HG03342 (cell line): ENCODE measurements around the gene GRM8.

ENCODE experiments used
- ATAC-seq: cut with Tn5 transposase; IDR thresholded peaks from one replicate; pipeline ENCODE4 v1.9.1; 2021; ENCODE audit warnings: mild to moderate bottlenecking, moderate library complexity; ENCODE audit not compliant: unreplicated experiment

Gene GRM8

DNA sequence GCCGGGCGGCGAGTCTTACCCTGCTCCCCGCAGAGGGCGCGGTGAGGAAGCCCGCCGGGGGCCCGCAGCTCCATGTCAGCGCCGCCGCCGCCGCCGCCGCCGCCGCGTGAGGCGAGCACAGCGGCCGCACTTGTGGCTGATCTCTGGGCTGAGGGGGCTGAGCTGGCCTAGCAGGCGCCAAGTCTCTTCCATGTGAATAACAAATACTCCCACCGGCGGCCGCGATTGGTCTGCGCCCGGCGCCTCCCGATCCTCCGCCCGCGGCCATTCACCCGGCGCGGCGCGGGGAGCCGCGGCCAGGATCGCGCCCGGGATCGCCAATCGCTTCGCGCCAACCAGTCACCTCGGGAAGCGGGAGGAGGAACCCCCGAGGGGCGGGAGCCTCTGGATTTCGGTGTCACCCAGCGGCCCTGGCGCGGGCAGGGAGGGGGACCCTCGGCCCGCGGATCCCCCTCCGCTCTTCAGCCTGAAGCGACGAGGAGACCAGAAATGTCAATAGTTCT is at the start of gene GRM8:
Gene GRM8, minus strand, starts transcription at position 164 of the 503 bp plus-strand sequence.
- ATAC-seq, result peak; percentile 19

GRCh38 chr7:127290801-127291361 is 38.1 kb upstream of the GRM8 start:
- no peak for ATAC-seq

DNA sequence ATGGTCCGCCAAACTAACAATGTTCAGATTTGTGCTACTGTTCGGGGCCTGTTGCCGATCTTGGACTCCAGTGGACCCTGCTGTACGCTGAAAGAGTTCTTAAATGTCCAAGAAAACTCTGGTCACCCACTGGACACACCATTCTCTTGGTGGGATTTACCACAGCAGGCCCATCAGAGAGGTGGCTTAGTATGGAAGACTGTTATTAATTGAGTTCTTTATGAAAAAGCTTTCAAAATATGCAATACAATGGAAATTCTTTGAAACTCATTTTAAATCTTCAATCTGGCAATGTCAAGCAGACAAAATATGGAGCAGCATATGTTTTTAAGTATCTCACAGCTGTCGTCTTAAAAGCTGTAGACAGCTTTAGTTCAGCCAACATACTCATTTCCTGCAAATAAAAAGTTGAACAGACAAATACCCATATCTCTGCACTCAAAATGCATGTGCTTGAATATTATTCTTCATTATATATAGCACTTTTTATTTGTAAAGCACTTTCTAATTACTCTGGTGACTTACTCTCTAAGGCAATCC is 37.4 kb upstream of the GRM8 start:
- no peak for ATAC-seq

DNA sequence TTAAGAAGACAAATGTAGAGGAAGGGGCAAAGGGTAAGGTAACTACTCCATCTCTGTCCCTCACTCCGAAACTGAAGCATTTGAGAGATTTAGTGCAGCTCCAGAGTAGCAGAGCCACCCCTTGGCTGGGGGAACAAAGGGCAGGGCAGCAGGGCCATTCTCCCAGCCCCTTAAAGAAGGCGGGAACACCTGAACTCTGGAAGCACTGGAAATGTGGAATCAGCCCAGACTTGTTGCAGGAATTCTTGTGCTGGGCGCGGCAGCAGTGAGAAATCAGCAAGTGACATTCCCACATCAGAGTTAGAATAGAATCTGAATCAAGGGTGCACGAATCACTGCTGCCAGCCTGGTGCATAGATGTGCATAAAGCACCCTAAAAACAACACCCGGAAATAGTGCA is 34.4 kb upstream of the GRM8 start:
- no peak for ATAC-seq

DNA sequence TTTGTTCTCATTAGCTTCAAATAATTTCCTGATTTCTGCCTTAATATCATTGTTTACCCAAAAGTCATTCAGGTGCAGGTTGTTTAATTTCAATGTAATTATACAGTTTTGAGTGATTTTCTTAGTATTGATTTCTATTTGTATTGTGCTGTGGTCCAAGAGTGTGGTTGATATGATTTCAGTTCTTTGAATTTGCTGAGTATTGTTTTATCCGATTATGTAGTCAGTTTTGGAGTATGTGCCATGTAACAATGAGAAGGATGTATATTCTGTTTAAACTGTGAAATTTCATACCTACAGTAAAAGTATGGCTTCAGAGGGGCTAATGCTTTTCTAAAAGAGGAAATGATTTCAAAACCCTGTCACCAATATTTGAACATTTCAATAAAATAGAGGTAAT is 17.4 kb upstream of the GRM8 start:
- ATAC-seq, result no peak

DNA sequence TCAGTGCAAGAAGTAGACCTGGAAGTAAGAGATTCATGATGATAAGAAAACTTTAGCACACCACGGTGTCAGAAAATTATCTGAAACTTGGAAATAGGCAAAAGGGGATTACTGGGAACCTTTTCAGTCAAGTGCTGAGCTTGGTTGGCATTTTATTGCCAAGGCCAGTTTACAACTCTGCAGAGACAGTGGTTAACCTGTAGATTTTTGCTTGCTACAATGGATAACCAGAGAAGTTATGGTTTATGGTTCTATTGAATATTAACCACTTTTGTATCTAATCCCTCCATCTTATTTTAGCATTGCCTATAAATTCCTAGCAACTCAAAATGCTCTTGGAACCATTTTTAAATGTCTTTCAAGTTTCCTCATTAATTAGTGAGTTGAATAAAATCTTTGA is 13.3 kb upstream of the GRM8 start:
- ATAC-seq, result no peak

GRCh38 chr7:127264219-127264618 is 11.5 kb upstream of the GRM8 start:
- no peak for ATAC-seq

DNA sequence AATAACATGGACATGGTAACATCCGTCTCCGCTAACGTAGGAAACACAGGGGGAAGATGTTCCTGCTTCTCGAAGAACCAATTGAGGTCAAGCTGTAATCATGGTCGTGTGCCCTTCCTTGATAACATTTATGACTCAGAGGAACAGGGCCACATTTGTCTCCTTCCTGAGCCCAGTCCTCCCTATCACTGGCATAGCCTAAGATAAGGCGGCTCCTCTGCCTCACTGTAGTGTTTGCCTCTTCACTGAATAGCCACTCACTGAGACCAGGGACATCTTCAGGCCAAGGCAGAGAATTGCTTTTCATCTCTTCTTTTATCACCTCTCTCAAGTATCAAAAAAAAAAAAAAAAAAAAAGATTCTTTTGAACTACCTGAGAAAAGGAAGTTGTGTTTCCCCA is 5.4 kb upstream of the GRM8 start:
- ATAC-seq, result no peak

- ATAC-seq, result no peak
These were observed 4.3 kb upstream of the GRM8 start for GRCh38 chr7:127257086-127257485.

GRCh38 chr7:127256041-127256725 is 3.4 kb upstream of the GRM8 start:
- ATAC-seq, result no peak

GRCh38 chr7:127254163-127254684 is 1.5 kb upstream of the GRM8 start:
- ATAC-seq, result no peak

GRCh38 chr7:127253281-127254162 is 781 bp upstream of the GRM8 start:
- ATAC-seq, result peak; percentile 84

DNA sequence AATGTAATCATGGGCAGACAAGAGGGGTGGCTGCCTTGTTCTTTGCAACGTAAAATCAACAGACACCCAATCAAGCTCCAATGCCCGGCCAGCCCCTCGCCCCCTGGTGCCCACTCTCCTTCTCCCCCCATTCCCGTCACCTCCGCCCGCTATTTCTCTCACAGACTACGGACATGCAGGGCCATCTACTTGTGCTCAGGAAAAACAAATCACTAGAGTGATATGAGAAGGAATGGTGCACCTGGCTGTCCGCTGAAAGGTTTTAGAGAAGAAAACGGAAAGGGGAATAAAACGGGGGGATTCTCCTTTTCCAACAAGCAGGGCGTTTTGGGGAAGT is 396 bp downstream of the GRM8 start:
- ATAC-seq, result no peak

GRCh38 chr7:127251465-127252376 is 1.0 kb downstream of the GRM8 start:
- ATAC-seq, result no peak

GRCh38 chr7:127251036-127251464 is 1.7 kb downstream of the GRM8 start:
- ATAC-seq, result no peak

DNA sequence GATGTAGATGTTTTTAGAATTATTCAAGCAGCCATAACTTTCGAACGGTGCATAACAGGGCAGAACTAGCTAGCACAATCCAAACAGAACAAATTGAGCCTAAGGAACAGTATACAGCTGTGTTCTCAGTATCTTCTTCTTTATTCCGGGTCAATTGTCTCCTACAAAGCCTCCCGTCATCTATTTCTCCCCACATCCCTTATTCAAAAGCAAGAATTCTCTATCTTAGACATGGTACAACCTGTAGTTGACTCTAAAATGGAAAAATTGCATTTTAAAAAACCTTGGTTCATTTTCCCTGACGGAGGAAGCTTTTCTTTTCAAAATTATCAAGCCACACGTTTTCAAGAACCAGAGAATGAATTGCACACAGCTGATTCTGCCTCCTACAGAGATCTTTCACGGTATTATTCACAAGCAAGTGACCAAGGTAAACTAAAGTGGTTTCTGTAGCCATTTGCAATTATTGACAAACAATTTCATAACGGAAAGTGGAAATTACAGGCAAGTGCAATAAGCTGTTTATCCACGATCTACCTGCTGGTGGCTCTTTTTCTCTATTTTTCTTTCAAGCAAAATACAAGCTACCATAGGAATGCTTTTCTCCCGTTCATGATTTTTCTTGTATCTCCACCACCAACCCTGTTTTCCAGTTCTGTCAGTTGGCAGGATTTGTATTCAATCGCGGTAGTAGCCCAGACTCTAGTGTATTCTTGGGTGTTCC is 2.3 kb downstream of the GRM8 start:
- ATAC-seq, result no peak

DNA sequence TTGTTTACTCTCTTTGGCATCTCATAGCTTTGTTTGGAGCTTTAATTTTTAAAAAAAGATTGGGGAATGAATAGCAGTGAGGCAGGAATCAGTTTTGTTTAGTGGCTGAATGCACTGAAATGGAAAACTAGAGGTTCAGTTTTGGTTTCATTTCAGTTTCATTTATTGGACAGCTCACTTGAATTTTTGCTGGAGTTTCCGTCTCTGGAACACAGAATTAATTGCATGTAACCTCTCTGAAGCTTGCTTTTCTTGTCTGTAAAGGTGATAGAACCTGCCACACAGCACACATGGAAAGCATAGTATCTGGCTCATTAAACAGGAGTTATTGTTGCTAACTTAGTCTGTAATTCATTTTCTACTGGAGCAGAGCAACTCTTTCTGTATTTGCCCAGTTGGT is 7.1 kb downstream of the GRM8 start:
- peak; percentile 63 for ATAC-seq

GRCh38 chr7:127245002-127245401 is 7.7 kb downstream of the GRM8 start:
- ATAC-seq, result no peak

- ATAC-seq, result peak; percentile 70
These were observed 12.9 kb downstream of the GRM8 start for GRCh38 chr7:127239814-127240213.

DNA sequence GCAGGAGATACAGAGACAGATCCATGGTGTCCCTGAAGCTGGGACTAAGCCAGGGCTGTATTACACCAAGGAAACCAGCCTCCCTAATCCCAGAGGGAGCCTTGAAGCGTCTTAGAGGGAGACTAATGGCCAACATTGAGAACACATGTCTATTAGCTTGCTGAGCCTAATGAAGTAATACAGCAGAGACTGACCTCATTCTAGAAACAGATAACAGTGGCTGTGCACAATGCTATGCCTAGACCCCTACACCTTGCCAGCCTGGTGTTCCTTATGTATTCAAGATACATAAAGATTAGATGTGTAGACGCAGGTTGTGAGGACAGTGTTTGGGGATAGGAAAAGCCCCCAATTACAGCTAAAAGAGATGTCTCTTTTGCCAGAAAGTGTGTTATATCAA is 19.1 kb downstream of the GRM8 start:
- ATAC-seq, result no peak
